ENCODE measurements around the gene KCNAB1.

Gene KCNAB1

GRCh38 chr3:156491192-156491591 is 370.8 kb downstream of the KCNAB1 start:
- 97% methylated on average over 2 of the region's 3 CpGs for WGBS
- Histone ChIP-seq H3K4me3 (ENCODE audit: insufficient read depth in 1 of 2, low read depth in 1 of 2, low read length in 2 of 2) (no peak overlapping the region), H3K27ac (ENCODE audit: low read length, poor library complexity, severe bottlenecking) (no peak overlapping the region), H3K79me1 (replicated peaks; ENCODE audit: low read length, poor library complexity, severe bottlenecking) (no peaks in the 10 kb centered on the region), H3K4me1 (ENCODE audit: control insufficient read depth, insufficient read depth, low read depth, low read length) (no peaks in the 10 kb centered on the region), H3K9me3 (ENCODE audit: control insufficient read depth, low read length) (no peaks in the 10 kb centered on the region), H2BK15ac (ENCODE audit: low read depth, poor library complexity, severe bottlenecking) (no peak overlapping the region), H4K8ac (ENCODE audit: low read length) (no peak overlapping the region), H3K23ac (ENCODE audit: low read length in 2 of 2) (no peak overlapping the region), H3K14ac (ENCODE audit: low read length in 2 of 2) (no peak overlapping the region), H2AFZ (ENCODE audit: low read depth, low read length) (no peak overlapping the region), H2AK5ac (ENCODE audit: low read length, severe bottlenecking) (no peak overlapping the region), H4K91ac (ENCODE audit: low read length) (no peak overlapping the region), H3K27me3 (ENCODE audit: control insufficient read depth in 1 of 2, insufficient read depth in 1 of 2, low read length in 2 of 2) (no peaks in the 10 kb centered on the region), H3K18ac (ENCODE audit: low read depth in 1 of 2, low read length in 2 of 2) (no peak overlapping the region), H3K36me3 (ENCODE audit: control insufficient read depth in 1 of 2, insufficient read depth in 2 of 2, low read depth in 1 of 2, low read length in 2 of 2) (no peaks in the 10 kb centered on the region), H2BK120ac (ENCODE audit: low read depth, low read length) (no peak overlapping the region), H2BK5ac (ENCODE audit: low read depth, low read length, poor library complexity, severe bottlenecking) (no peak overlapping the region), H3K9ac (ENCODE audit: low read length) (no peak overlapping the region), H3K4ac (ENCODE audit: low read depth in 1 of 2, low read length in 2 of 2) (no peak overlapping the region), H2BK12ac (ENCODE audit: low read length in 2 of 2) (no peak overlapping the region), H3K4me2 (ENCODE audit: low read length, poor library complexity, severe bottlenecking) (no peak overlapping the region)
- no peak for DNase-seq

GRCh38 chr3:156492801-156493261 is 372.5 kb downstream of the KCNAB1 start:
- H4K91ac ChIP-seq (ENCODE audit: low read length), result no peak overlapping the region
- no peak overlapping the region for H3K18ac ChIP-seq (ENCODE audit: low read depth in 1 of 2, low read length in 2 of 2)
- no peak overlapping the region for H3K9ac ChIP-seq (ENCODE audit: low read length)
- H2AK5ac ChIP-seq (ENCODE audit: low read length, severe bottlenecking), result no peak overlapping the region
- no peak overlapping the region for H2AFZ ChIP-seq (ENCODE audit: low read depth, low read length)
- no peak overlapping the region for H2BK15ac ChIP-seq (ENCODE audit: low read depth, poor library complexity, severe bottlenecking)
- H3K4me3 ChIP-seq (ENCODE audit: insufficient read depth in 1 of 2, low read depth in 1 of 2, low read length in 2 of 2), result no peak overlapping the region
- H3K9me3 ChIP-seq (ENCODE audit: control insufficient read depth, low read length), result no peaks in the 10 kb centered on the region
- H2BK12ac ChIP-seq (ENCODE audit: low read length in 2 of 2), result no peak overlapping the region
- DNase-seq, result no peak
- H3K27ac ChIP-seq (ENCODE audit: low read length, poor library complexity, severe bottlenecking), result no peak overlapping the region
- 91% methylated on average over 3 of the region's 3 CpGs for WGBS
- no peak overlapping the region for H3K4ac ChIP-seq (ENCODE audit: low read depth in 1 of 2, low read length in 2 of 2)
- H3K23ac ChIP-seq (ENCODE audit: low read length in 2 of 2), result no peak overlapping the region
- no peaks in the 10 kb centered on the region for H3K27me3 ChIP-seq (ENCODE audit: control insufficient read depth in 1 of 2, insufficient read depth in 1 of 2, low read length in 2 of 2)
- no peak overlapping the region for H2BK5ac ChIP-seq (ENCODE audit: low read depth, low read length, poor library complexity, severe bottlenecking)
- H3K36me3 ChIP-seq (ENCODE audit: control insufficient read depth in 1 of 2, insufficient read depth in 2 of 2, low read depth in 1 of 2, low read length in 2 of 2), result no peaks in the 10 kb centered on the region
- no peak overlapping the region for H4K8ac ChIP-seq (ENCODE audit: low read length)
- no peaks in the 10 kb centered on the region for H3K79me1 ChIP-seq (replicated peaks; ENCODE audit: low read length, poor library complexity, severe bottlenecking)
- no peak overlapping the region for H2BK120ac ChIP-seq (ENCODE audit: low read depth, low read length)
- H3K14ac ChIP-seq (ENCODE audit: low read length in 2 of 2), result no peak overlapping the region
- no peaks in the 10 kb centered on the region for H3K4me1 ChIP-seq (ENCODE audit: control insufficient read depth, insufficient read depth, low read depth, low read length)
- H3K4me2 ChIP-seq (ENCODE audit: low read length, poor library complexity, severe bottlenecking), result no peak overlapping the region

- H4K91ac ChIP-seq (ENCODE audit: low read length), result no peak overlapping the region
- no peak overlapping the region for H3K14ac ChIP-seq (ENCODE audit: low read length in 2 of 2)
- H3K23ac ChIP-seq (ENCODE audit: low read length in 2 of 2), result no peak overlapping the region
- H3K4me1 ChIP-seq (ENCODE audit: control insufficient read depth, insufficient read depth, low read depth, low read length), result no peaks in the 10 kb centered on the region
- H3K27me3 ChIP-seq (ENCODE audit: control insufficient read depth in 1 of 2, insufficient read depth in 1 of 2, low read length in 2 of 2), result no peaks in the 10 kb centered on the region
- H3K27ac ChIP-seq (ENCODE audit: low read length, poor library complexity, severe bottlenecking), result no peak overlapping the region
- no peak overlapping the region for H3K9ac ChIP-seq (ENCODE audit: low read length)
- H4K8ac ChIP-seq (ENCODE audit: low read length), result no peak overlapping the region
- no peak overlapping the region for H3K4me3 ChIP-seq (ENCODE audit: insufficient read depth in 1 of 2, low read depth in 1 of 2, low read length in 2 of 2)
- no peak overlapping the region for H2BK5ac ChIP-seq (ENCODE audit: low read depth, low read length, poor library complexity, severe bottlenecking)
- H3K18ac ChIP-seq (ENCODE audit: low read depth in 1 of 2, low read length in 2 of 2), result no peak overlapping the region
- no peak for DNase-seq
- 98% methylated on average over 2 of the region's 3 CpGs for WGBS
- H3K36me3 ChIP-seq (ENCODE audit: control insufficient read depth in 1 of 2, insufficient read depth in 2 of 2, low read depth in 1 of 2, low read length in 2 of 2), result no peaks in the 10 kb centered on the region
- no peak overlapping the region for H2BK120ac ChIP-seq (ENCODE audit: low read depth, low read length)
- H3K4ac ChIP-seq (ENCODE audit: low read depth in 1 of 2, low read length in 2 of 2), result no peak overlapping the region
- no peaks in the 10 kb centered on the region for H3K79me1 ChIP-seq (replicated peaks; ENCODE audit: low read length, poor library complexity, severe bottlenecking)
- no peak overlapping the region for H2AK5ac ChIP-seq (ENCODE audit: low read length, severe bottlenecking)
- no peak overlapping the region for H3K4me2 ChIP-seq (ENCODE audit: low read length, poor library complexity, severe bottlenecking)
- H2AFZ ChIP-seq (ENCODE audit: low read depth, low read length), result no peak overlapping the region
- H3K9me3 ChIP-seq (ENCODE audit: control insufficient read depth, low read length), result peaks cover 5% of the 10 kb centered on the region
- no peak overlapping the region for H2BK12ac ChIP-seq (ENCODE audit: low read length in 2 of 2)
- H2BK15ac ChIP-seq (ENCODE audit: low read depth, poor library complexity, severe bottlenecking), result no peak overlapping the region
Measured at GRCh38 chr3:156493887-156494286, 373.5 kb downstream of the KCNAB1 start.

GRCh38 chr3:156495816-156496215 is 375.4 kb downstream of the KCNAB1 start:
- no peak for DNase-seq
- no peak overlapping the region for H3K4me2 ChIP-seq (ENCODE audit: low read length, poor library complexity, severe bottlenecking)
- H3K9ac ChIP-seq (ENCODE audit: low read length), result no peak overlapping the region
- H3K23ac ChIP-seq (ENCODE audit: low read length in 2 of 2), result no peak overlapping the region
- no peak overlapping the region for H2BK15ac ChIP-seq (ENCODE audit: low read depth, poor library complexity, severe bottlenecking)
- H3K27me3 ChIP-seq (ENCODE audit: control insufficient read depth in 1 of 2, insufficient read depth in 1 of 2, low read length in 2 of 2), result no peaks in the 10 kb centered on the region
- H3K36me3 ChIP-seq (ENCODE audit: control insufficient read depth in 1 of 2, insufficient read depth in 2 of 2, low read depth in 1 of 2, low read length in 2 of 2), result no peaks in the 10 kb centered on the region
- peaks cover 5% of the 10 kb centered on the region for H3K9me3 ChIP-seq (ENCODE audit: control insufficient read depth, low read length)
- H2BK120ac ChIP-seq (ENCODE audit: low read depth, low read length), result no peak overlapping the region
- H3K79me1 ChIP-seq (replicated peaks; ENCODE audit: low read length, poor library complexity, severe bottlenecking), result no peaks in the 10 kb centered on the region
- H3K14ac ChIP-seq (ENCODE audit: low read length in 2 of 2), result no peak overlapping the region
- H2AK5ac ChIP-seq (ENCODE audit: low read length, severe bottlenecking), result no peak overlapping the region
- no peak overlapping the region for H3K4ac ChIP-seq (ENCODE audit: low read depth in 1 of 2, low read length in 2 of 2)
- no peak overlapping the region for H3K18ac ChIP-seq (ENCODE audit: low read depth in 1 of 2, low read length in 2 of 2)
- no peaks in the 10 kb centered on the region for H3K4me1 ChIP-seq (ENCODE audit: control insufficient read depth, insufficient read depth, low read depth, low read length)
- H2BK5ac ChIP-seq (ENCODE audit: low read depth, low read length, poor library complexity, severe bottlenecking), result no peak overlapping the region
- H4K8ac ChIP-seq (ENCODE audit: low read length), result no peak overlapping the region
- H2BK12ac ChIP-seq (ENCODE audit: low read length in 2 of 2), result no peak overlapping the region
- H3K27ac ChIP-seq (ENCODE audit: low read length, poor library complexity, severe bottlenecking), result no peak overlapping the region
- no peak overlapping the region for H4K91ac ChIP-seq (ENCODE audit: low read length)
- no CpG with 5 or more reads among the region's 1 CpG for WGBS
- H3K4me3 ChIP-seq (ENCODE audit: insufficient read depth in 1 of 2, low read depth in 1 of 2, low read length in 2 of 2), result no peak overlapping the region
- no peak overlapping the region for H2AFZ ChIP-seq (ENCODE audit: low read depth, low read length)
